B cell (primary cell): ENCODE data around the gene EHBP1L1. TPM values are rescaled to one million over a fixed set of nuclear protein-coding genes. Genes with fewer than 3 reads are reported as not detected.

ENCODE experiments used
- ATAC-seq: fragments of 200-7000 bp; cut with Tn5 transposase; one replicate; pipeline ENCODE4 v1.10.0; 2021; ENCODE audit warnings: low read depth, mild to moderate bottlenecking, moderate number of reproducible peaks, moderate library complexity
- CTCF ChIA-PET: fragments of 350-600 bp; sonication (Branson Sonifier 250); formaldehyde crosslinking; loops from one replicate; lab custom pipeline; 2021; ENCODE audit warnings: antibody characterized with exemption, inconsistent platforms; lab: Charles Lee
- POLR2A ChIA-PET: fragments of 350-600 bp; sonication (Branson Sonifier 250); formaldehyde crosslinking; loops from one replicate; lab custom pipeline; 2021; ENCODE audit warnings: antibody characterized with exemption; lab: Charles Lee
- DNase-seq: peaks from one replicate; pipeline ENCODE4 v3.0.0; 2013
- H2AFZ ChIP-seq: 2 replicates; pipeline ENCODE4 v1.6.1; 2012; ENCODE audit warnings: mild to moderate bottlenecking, low read depth, low read length; ENCODE audit not compliant: insufficient read depth, poor library complexity, severe bottlenecking
- H3K27ac ChIP-seq, 2 donors: 1 replicate in 1 of 2; 2 replicates in 1 of 2; pipeline ENCODE4 v1.5.1; 2012 to 2013; ENCODE audit warnings: low read length in 2 of 2, mild to moderate bottlenecking in 2 of 2, moderate library complexity in 1 of 2
- H3K27me3 ChIP-seq, 4 experiments: fragments of 200-600 bp in 1 of 4; sonication (generic) in 1 of 4; replicated peaks in 1 of 4; 1 replicate in 2 of 4; 2 replicates in 2 of 4; pipeline versions ENCODE4 v1.6.1 to v1.7.0; 2013 to 2016; ENCODE audit warnings: low read length in 3 of 4, mild to moderate bottlenecking in 2 of 4, mixed read lengths in 1 of 4, moderate library complexity in 1 of 4; ENCODE audit not compliant: insufficient read depth in 4 of 4, control insufficient read depth in 3 of 4; ENCODE audit errors: control extremely low read depth in 1 of 4
- H3K36me3 ChIP-seq, 2 experiments: replicated peaks in 1 of 2; 1 replicate in 1 of 2; 2 replicates in 1 of 2; pipeline versions ENCODE4 v1.6.1 to v1.7.1; 2013; ENCODE audit warnings: low read length in 1 of 2; ENCODE audit not compliant: insufficient read depth in 2 of 2, control insufficient read depth in 1 of 2; ENCODE audit errors: control extremely low read depth in 1 of 2, extremely low read depth in 1 of 2
- H3K4me1 ChIP-seq, 2 donors: fragments of 200-600 bp in 1 of 2; sonication (generic) in 1 of 2; 1 replicate in 1 of 2; 2 replicates in 1 of 2; pipeline versions ENCODE4 v1.5.1 to v1.6.1; 2013 to 2017; ENCODE audit warnings: low read length in 2 of 2; ENCODE audit not compliant: control insufficient read depth in 2 of 2, insufficient read depth in 2 of 2
- H3K4me2 ChIP-seq: replicated peaks from 2 replicates; pipeline ENCODE3; 2012; ENCODE audit warnings: mild to moderate bottlenecking, low read depth, low read length; ENCODE audit not compliant: poor library complexity, severe bottlenecking
- H3K4me3 ChIP-seq, 5 experiments: fragments of 200-600 bp in 1 of 5; sonication (generic) in 1 of 5; 1 replicate in 3 of 5; 2 replicates in 2 of 5; pipeline versions ENCODE4 v1.5.1 to v1.7.0; 2011 to 2016; ENCODE audit warnings: low read length in 4 of 5, mild to moderate bottlenecking in 4 of 5, low read depth in 2 of 5, control low read depth in 1 of 5, moderate library complexity in 1 of 5; ENCODE audit not compliant: insufficient read depth in 1 of 5; ENCODE audit errors: control extremely low read depth in 1 of 5, extremely low read depth in 1 of 5
- H3K79me2 ChIP-seq: fragments of 200-600 bp; sonication (generic); one replicate; pipeline ENCODE4 v1.6.0; 2016; ENCODE audit warnings: low read length; ENCODE audit not compliant: control insufficient read depth, insufficient read depth
- H3K9ac ChIP-seq: fragments of 200-600 bp; sonication (generic); 2 replicates; pipeline ENCODE4 v1.6.1; 2017; ENCODE audit warnings: mild to moderate bottlenecking, low read length, moderate library complexity
- H3K9me3 ChIP-seq, 3 donors: one replicate each; pipeline versions ENCODE4 v1.6.1 to v1.7.1; 2013; ENCODE audit warnings: low read length in 2 of 3; ENCODE audit not compliant: control insufficient read depth in 2 of 3, insufficient read depth in 1 of 3; ENCODE audit errors: control extremely low read depth in 1 of 3
- H4K20me1 ChIP-seq: 2 replicates; pipeline ENCODE4 v1.6.0; 2012; ENCODE audit warnings: mild to moderate bottlenecking, low read length; ENCODE audit not compliant: insufficient read depth, control insufficient read depth, poor library complexity, severe bottlenecking
- H3K27ac Mint-ChIP-seq: one replicate; pipeline ENCODE4 v1.8.0; 2021; ENCODE audit warnings: mixed read lengths
- H3K27me3 Mint-ChIP-seq: one replicate; pipeline ENCODE4 v1.8.0; 2021; ENCODE audit warnings: mixed read lengths
- H3K4me1 Mint-ChIP-seq: one replicate; pipeline ENCODE4 v1.8.0; 2021; ENCODE audit warnings: mixed read lengths
- H3K4me3 Mint-ChIP-seq: one replicate; pipeline ENCODE4 v1.8.0; 2021; ENCODE audit warnings: mixed read lengths
- H3K9me3 Mint-ChIP-seq: one replicate; pipeline ENCODE4 v1.8.0; 2022; ENCODE audit warnings: mixed read lengths; ENCODE audit not compliant: insufficient read depth
- CTCF ChIP-seq: fragments of 200-600 bp; IDR thresholded peaks from one replicate; pipeline ENCODE4 v1.8.0; 2022; ENCODE audit warnings: antibody characterized with exemption, mild to moderate bottlenecking
- EZH2 ChIP-seq: IDR thresholded peaks from 2 replicates; pipeline ENCODE4 v1.6.1; 2012; ENCODE audit warnings: borderline replicate concordance, low read depth, mild to moderate bottlenecking, moderate library complexity, low read length; ENCODE audit not compliant: insufficient read depth, poor library complexity, severe bottlenecking
- WGBS: methylation state at CpG from one replicate; pipeline ENCODE4 v1.1.5; 2013; ENCODE audit warnings: missing lambda C conversion rate; ENCODE audit not compliant: insufficient coverage; 5-methylcytosine and 5-hydroxymethylcytosine counted together
- intact Hi-C: fragments of 100-400 bp; cut with micrococcal nuclease; formaldehyde crosslinking; loops from one replicate; pipeline ENCODE4 v1.10.0; 2022
- polyA plus RNA-seq: library from polyadenylated mRNA; depleted of rRNA; stranded (reverse); fragments of >200 nt; gene quantifications from 2 replicates; pipeline ENCODE4 v1.2.3, GENCODE V29; 2012
- total RNA-seq, 2 donors: library from RNA; stranded (reverse); fragments of 120-200 nt in 1 of 2; gene quantifications; 1 replicate in 1 of 2; 2 replicates in 1 of 2; pipeline versions ENCODE4 v1.2.3 to v1.2.4, GENCODE V29; 2013 to 2022

The EHBP1L1 gene
- total and polyA plus RNA-seq, 2 donors (not counting 1 experiment from before 2014, with no cell fraction given) = 202 to 279 TPM

- peaks cover 26 to 46% of the 10 kb centered on the region in 2 donors for H3K4me1 ChIP-seq
- peaks cover 16% of the 10 kb centered on the region for H3K79me2 ChIP-seq
- no peak for ATAC-seq
- H4K20me1 ChIP-seq = peaks cover 26% of the 10 kb centered on the region
- Mint-ChIP-seq H3K27ac (peak overlapping the region; percentile 96), H3K4me3 (peak overlapping the region; percentile 71), H3K27me3 (no peaks in the 10 kb centered on the region), H3K4me1 (peaks cover 47% of the 10 kb centered on the region), H3K9me3 (no peaks in the 10 kb centered on the region)
- peak overlapping the region; percentile 92 to 94 for H3K27ac ChIP-seq
- H3K36me3 ChIP-seq = peaks cover 5 to 41% of the 10 kb centered on the region in 2 experiments
- CTCF ChIA-PET = interaction anchor here (1.0 to 5.5 kb wide), 6 partner anchors 10 to 69 kb away, joined by 3 to 97 read pairs (median 6); no protein-coding TSS in a partner anchor
- H3K4me2 ChIP-seq = peak overlapping the region; percentile 100
- no peak for DNase-seq
- no peaks in the 10 kb centered on the region for H3K9me3 ChIP-seq
- intact Hi-C loops = loop anchor here (10.0 kb wide), 1 partner anchor 833 kb away; the partner anchor contains the start of gene RASGRP2
- no peaks in the 10 kb centered on the region for H3K27me3 ChIP-seq
- peak overlapping the region in 3 of 5 experiments; percentile 55 to 90 (median 70) for H3K4me3 ChIP-seq
- 54% methylated on average over 8 of the region's 8 CpGs for WGBS
- peak overlapping the region; percentile 83 for H3K9ac ChIP-seq
- TF ChIP-seq CTCF (no peak), EZH2 (no peak)
- POLR2A ChIA-PET = interaction anchor here (2.2 to 7.5 kb wide), 4 partner anchors 10 to 75 kb away, joined by 7 to 53 read pairs (median 27); no protein-coding TSS in a partner anchor
- H2AFZ ChIP-seq = no peak overlapping the region
Measured at GRCh38 chr11:65577756-65578109, 1.9 kb downstream of the EHBP1L1 start.

GRCh38 chr11:65578134-65578533 is 2.3 kb downstream of the EHBP1L1 start:
- no peak for TF ChIP-seq CTCF
- no peak for TF ChIP-seq EZH2
- Histone ChIP-seq H2AFZ (no peak overlapping the region), H3K9me3 (no peaks in the 10 kb centered on the region), H3K79me2 (peaks cover 12% of the 10 kb centered on the region), H3K27ac (peak overlapping the region; percentile 92 to 94), H3K27me3 (no peaks in the 10 kb centered on the region), H4K20me1 (peaks cover 23% of the 10 kb centered on the region), H3K4me3 (no peak overlapping the region), H3K36me3 (peaks cover 5 to 41% of the 10 kb centered on the region in 2 experiments), H3K4me1 (peaks cover 24 to 42% of the 10 kb centered on the region in 2 donors), H3K4me2 (peak overlapping the region; percentile 100), H3K9ac (no peak overlapping the region)
- peaks cover 45% of the 10 kb centered on the region for H3K4me1 Mint-ChIP-seq
- ChIA-PET CTCF (interaction anchor here (1.2 to 5.5 kb wide), 3 partner anchors 10 to 31 kb away, joined by 5 to 97 read pairs (median 8); no protein-coding TSS in a partner anchor), POLR2A (interaction anchor here (2.2 to 7.5 kb wide), 3 partner anchors 10 to 74 kb away, joined by 7 to 53 read pairs (median 45); no protein-coding TSS in a partner anchor)
- H3K27ac Mint-ChIP-seq = peak overlapping the region; percentile 96
- DNase-seq = no peak
- no peaks in the 10 kb centered on the region for H3K9me3 Mint-ChIP-seq
- peak overlapping the region; percentile 71 for H3K4me3 Mint-ChIP-seq
- no peaks in the 10 kb centered on the region for H3K27me3 Mint-ChIP-seq
- intact Hi-C loops = loop anchor here (10.0 kb wide), 1 partner anchor 833 kb away; the partner anchor contains the start of gene RASGRP2
- WGBS = 97% methylated on average over 7 of the region's 7 CpGs
- no peak for ATAC-seq
